ENCODE measurements around the gene AOC3.

The AOC3 gene, protein sequence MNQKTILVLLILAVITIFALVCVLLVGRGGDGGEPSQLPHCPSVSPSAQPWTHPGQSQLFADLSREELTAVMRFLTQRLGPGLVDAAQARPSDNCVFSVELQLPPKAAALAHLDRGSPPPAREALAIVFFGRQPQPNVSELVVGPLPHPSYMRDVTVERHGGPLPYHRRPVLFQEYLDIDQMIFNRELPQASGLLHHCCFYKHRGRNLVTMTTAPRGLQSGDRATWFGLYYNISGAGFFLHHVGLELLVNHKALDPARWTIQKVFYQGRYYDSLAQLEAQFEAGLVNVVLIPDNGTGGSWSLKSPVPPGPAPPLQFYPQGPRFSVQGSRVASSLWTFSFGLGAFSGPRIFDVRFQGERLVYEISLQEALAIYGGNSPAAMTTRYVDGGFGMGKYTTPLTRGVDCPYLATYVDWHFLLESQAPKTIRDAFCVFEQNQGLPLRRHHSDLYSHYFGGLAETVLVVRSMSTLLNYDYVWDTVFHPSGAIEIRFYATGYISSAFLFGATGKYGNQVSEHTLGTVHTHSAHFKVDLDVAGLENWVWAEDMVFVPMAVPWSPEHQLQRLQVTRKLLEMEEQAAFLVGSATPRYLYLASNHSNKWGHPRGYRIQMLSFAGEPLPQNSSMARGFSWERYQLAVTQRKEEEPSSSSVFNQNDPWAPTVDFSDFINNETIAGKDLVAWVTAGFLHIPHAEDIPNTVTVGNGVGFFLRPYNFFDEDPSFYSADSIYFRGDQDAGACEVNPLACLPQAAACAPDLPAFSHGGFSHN
- total RNA-seq, result 0.54 to 1.9 (median 0.99) reads per million in 4 experiments

- no peak for DNase-seq
These were observed at the start of gene AOC3 for GRCh38 chr17:42850954-42851353. Gene AOC3 (plus strand): TSS chr17:42851199. CDS start chr17:42851344, 145 bp downstream.

DNA sequence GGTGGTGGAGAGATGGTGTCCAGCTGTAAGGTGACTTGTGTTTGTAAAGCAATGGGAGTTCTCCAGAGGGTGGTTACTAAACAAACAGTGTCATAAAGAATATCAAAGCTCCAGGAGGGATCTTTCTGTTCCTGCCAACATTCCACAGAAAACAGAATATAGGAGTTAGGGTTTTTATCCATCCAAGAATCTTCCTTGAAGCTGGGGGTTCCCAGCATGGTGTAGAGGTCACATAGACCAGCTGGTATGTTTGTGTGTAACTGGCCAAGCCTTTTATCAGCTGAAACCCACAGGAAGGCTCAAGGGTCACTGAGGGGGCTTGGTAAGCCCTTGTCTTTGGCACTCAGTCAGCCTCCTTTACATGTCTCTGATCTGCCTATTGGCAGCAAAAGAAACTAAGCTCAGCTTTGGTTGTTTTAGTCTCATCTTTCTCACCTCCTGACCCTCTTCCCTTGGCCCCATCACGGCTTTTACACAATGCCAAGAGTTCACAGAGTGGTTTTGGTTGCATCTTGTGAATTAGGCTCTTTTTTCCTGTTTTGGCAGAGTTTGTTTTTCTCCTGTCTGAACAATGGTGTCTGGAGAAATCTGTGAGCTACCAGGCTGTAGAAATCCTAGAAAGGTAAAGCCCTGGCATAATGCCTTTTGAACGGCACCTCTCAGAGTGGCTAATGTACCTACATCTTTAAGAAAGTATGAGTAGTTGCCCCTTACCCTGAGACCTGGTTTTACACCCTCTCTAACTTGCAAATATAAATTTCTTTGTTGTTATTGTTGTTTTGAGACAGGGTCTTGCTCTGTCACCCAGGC, 47.7 kb upstream of the AOC3 start:
- DNase-seq, result no peak

GRCh38 chr17:42804918-42805367, 46.1 kb upstream of the AOC3 start:
- no peak for DNase-seq

- no peak for DNase-seq
These were observed 44.8 kb upstream of the AOC3 start for GRCh38 chr17:42806249-42806648.

GRCh38 chr17:42809250-42809649, 41.7 kb upstream of the AOC3 start:
- DNase-seq, result no peak

DNA sequence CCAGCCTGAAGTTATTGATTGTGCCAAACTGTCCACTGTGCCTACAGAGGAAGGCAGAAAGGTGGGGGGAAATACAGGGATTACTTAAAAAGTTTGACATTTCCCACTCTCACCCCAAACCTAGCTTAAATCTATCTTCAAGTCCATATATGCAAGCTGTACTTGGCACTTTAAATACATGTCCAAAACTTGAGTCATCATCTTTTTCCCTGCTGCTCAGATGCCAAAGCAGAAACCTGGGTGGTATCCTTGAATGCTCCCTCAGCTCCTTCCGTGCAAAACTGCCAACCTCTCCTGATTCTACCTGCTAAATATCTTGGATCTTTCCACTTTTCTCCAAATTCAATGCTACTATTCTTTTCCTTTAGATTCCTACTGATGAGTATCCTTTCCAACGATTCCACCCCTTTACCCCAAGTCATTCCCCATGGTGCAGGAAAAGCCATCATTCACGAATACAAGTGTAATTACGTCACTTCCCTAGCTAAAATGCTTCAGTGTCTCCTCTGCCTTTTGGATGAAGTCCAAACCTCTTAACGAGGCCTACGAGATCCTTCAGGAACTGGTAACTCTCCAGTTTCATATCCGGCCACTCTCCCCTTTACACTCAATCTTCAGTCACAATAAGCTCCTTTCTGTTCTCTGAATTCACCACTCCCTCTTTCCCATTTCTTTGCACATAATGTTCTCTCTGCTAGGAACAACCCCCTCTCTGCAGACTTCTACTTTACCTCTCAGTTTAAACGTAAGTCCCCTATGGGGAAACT, 36.2 kb upstream of the AOC3 start:
- no peak for DNase-seq

DNA sequence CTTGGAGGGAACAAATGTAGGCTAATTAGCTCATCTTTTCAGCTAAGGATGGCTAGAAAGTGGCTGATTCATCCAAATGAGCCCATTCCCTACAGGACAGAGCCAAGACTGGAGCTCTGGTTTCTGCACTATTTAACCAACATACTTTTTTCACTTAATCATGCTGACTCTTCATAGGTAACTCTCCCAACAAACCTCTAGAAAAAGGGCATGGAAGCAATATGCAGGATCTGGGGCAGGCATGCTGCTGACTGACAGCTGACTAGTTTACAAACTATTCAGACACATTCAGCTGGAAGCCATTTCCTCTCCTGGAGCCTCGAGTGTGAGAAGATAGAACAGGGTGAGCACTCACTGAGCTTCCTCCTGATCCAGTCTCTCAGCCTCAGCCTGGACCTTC, 33.1 kb upstream of the AOC3 start:
- DNase-seq, result no peak

- DNase-seq, result no peak
These were observed 32.6 kb upstream of the AOC3 start for GRCh38 chr17:42818379-42818778.

GRCh38 chr17:42819939-42820535, 31.0 kb upstream of the AOC3 start:
- peak; percentile 36 for DNase-seq

- no peak for DNase-seq
These were observed 29.8 kb upstream of the AOC3 start for GRCh38 chr17:42821176-42821575.

- DNase-seq, result no peak
These were observed 23.5 kb upstream of the AOC3 start for GRCh38 chr17:42827472-42827871.

DNA sequence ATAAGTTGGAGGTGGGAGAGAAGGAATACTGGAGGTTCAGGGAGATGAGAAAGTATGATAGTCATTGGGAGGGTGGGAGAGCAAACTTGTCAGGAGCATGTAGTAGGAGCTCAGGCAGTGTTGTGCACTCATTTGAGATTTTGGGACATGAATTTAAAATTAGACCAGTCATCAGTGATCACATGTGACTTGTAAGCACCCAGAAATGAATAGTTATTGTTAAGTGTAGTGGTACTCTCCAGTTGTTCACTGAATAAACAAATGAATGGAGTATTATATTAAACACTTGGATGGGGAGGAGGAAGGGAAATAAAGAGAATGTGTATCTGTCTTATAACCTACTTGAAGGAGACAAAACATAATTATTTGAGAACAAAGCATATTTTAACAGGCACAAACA, 20.0 kb upstream of the AOC3 start:
- no peak for DNase-seq

- no peak for DNase-seq
These were observed 18.6 kb upstream of the AOC3 start for GRCh38 chr17:42832213-42832933.

DNA sequence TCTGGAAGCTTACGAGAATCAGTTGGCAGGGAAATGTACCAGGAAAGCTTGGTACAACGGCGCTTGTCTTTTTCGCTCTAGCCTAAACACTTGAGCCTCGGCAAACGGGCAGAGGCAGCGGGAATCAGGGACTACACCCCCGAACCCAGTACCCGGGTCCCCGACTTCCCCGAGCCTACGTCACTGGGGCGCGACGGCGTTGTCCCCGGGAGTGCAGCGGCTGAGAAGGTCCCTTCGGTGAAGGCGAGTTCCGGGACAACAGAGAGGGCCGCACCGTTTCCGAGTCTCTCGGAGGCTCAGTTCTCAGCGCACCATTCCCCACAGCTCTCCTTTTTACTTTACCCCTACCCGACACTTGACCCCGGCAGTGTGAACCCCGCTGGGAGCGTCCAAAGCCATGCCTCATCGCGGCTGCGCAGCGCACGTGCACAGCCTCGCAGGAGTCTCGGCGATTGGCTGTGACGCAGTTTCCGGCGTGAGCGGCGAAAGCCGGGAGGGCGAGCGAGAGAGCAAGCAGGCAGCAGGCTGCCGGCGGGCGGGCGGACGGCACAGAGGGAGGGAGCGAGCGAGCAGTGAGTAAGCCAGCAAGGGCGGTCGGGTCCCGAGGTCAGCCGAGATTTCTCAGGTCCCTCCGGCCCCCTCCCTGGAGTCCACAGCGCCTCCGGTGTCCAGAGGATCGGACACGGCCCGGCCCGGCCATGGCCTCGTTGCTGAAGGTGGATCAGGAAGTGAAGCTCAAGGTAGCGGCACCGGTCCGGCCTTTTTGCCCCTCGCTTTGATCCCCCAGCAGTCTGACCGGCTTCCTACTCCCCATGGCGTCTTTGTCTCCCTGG, 17.8 kb upstream of the AOC3 start, which contains the start of gene PSME3:
TSS of gene PSME3 (plus strand) at position 464 of the 833 bp plus-strand sequence. CDS start at position 699, 235 bp downstream.
- peak; percentile 80 for DNase-seq

DNA sequence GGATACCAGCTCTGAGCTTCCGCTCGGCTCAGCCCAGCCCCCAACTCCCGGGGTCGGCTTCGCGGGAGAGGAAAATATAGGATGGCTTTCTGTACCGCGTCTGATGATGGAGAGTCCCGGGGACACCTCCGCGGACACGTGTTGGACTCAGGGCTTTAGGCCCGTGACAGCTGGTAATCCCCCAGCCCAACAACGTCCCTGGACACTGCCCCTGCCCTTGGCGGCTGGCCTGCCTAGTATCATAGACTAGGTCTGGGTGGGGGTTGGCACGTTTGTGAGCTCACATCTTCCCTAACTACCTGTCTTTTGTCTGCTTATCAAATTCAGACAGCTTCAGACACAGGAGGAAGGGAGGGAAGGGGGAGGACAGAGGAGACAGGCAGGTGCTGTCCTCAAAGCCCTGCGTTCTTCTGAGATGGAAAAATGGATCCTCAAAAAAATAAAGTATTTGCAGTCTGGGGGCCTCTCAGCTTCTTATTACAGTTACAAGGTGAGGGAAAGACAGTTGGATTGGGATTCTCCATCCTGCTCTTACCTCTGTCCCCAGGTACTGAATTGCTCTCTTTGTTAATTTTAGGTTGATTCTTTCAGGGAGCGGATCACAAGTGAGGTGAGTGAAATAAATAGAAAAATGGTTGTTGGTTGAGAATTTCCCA, 17.1 kb upstream of the AOC3 start:
- DNase-seq, result no peak

- DNase-seq, result no peak
These were observed 15.3 kb upstream of the AOC3 start for GRCh38 chr17:42835732-42836131.

- DNase-seq, result no peak
These were observed 8.9 kb upstream of the AOC3 start for GRCh38 chr17:42841975-42842685.

DNA sequence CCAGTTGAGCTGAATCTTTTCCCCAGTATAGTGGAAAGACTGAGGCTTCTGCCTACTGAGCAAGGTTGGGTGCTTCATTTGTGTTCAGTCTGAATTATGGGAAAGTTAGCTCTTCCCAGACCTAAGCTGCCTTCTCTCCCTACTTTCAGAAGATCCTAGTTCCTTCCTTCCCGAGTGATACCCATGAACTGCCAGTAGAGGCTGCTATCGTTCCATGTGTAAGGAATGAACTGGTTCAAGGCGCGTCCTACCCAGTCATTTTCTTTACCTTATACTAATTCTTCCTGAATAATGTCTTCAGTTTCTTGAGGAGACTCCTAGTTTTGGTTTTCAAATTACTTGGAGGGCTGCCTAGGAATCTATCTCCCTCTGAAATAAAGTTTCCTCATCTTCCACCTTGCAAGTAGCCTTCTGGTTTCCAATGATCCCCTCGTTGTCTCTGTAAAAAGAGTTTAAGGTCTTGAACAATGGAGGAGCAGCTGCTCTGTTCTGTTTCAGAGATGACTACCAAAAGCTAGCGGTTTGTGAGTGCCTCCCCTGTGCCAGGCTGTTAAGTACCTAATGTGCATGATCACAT, 7.6 kb upstream of the AOC3 start:
- DNase-seq, result no peak
